CD14-positive monocyte (primary cell): ENCODE data around the gene NFYC. TPM values are rescaled to one million over a fixed set of nuclear protein-coding genes. Genes with fewer than 3 reads are reported as not detected.

ENCODE experiments used
- DNase-seq, 3 donors: peaks; one replicate each; pipeline ENCODE4 v3.0.0-alpha.2; 2011 to 2022
- H2AFZ ChIP-seq: 2 replicates; pipeline ENCODE4 v1.6.0; 2012; ENCODE audit warnings: mild to moderate bottlenecking, low read depth, low read length, inconsistent platforms; ENCODE audit not compliant: insufficient read depth, poor library complexity, severe bottlenecking
- H3K27ac ChIP-seq, 2 donors: 1 replicate in 1 of 2; 2 replicates in 1 of 2; pipeline ENCODE4 v1.5.1; 2012 to 2013; ENCODE audit warnings: low read length in 2 of 2, control low read depth in 1 of 2, inconsistent platforms in 1 of 2, low read depth in 1 of 2, mild to moderate bottlenecking in 1 of 2
- H3K27me3 ChIP-seq, 2 donors: one replicate each; pipeline versions ENCODE4 v1.6.0 to v1.6.1; 2011 to 2013; ENCODE audit warnings: low read length in 2 of 2; ENCODE audit not compliant: control insufficient read depth in 2 of 2, insufficient read depth in 2 of 2
- H3K36me3 ChIP-seq, 2 donors: replicated peaks in 1 of 2; 1 replicate in 1 of 2; 2 replicates in 1 of 2; pipeline versions ENCODE4 v1.5.1 to v1.6.1; 2012 to 2013; ENCODE audit warnings: low read length in 2 of 2, control low read depth in 1 of 2, inconsistent platforms in 1 of 2, mild to moderate bottlenecking in 1 of 2; ENCODE audit not compliant: insufficient read depth in 2 of 2, control insufficient read depth in 1 of 2
- H3K4me1 ChIP-seq, 2 donors: 1 replicate in 1 of 2; 2 replicates in 1 of 2; pipeline versions ENCODE4 v1.5.1 to v1.6.1; 2012 to 2013; ENCODE audit warnings: low read length in 2 of 2, control low read depth in 1 of 2, inconsistent platforms in 1 of 2, mild to moderate bottlenecking in 1 of 2, moderate library complexity in 1 of 2; ENCODE audit not compliant: insufficient read depth in 2 of 2, control insufficient read depth in 1 of 2
- H3K4me2 ChIP-seq: replicated peaks from 2 replicates; pipeline ENCODE3; 2012; ENCODE audit warnings: low read length, moderate library complexity, mild to moderate bottlenecking; ENCODE audit not compliant: poor library complexity, severe bottlenecking; ENCODE audit errors: extremely low read depth
- H3K4me3 ChIP-seq, 3 experiments: fragments of 200-600 bp in 1 of 3; sonication (generic) in 1 of 3; replicated peaks in 1 of 3; 1 replicate in 2 of 3; 2 replicates in 1 of 3; pipeline ENCODE4 v1.5.1; 2011 to 2013; ENCODE audit warnings: low read length in 3 of 3, mild to moderate bottlenecking in 3 of 3, control low read depth in 2 of 3, low read depth in 2 of 3, inconsistent platforms in 1 of 3, moderate library complexity in 1 of 3
- H3K79me2 ChIP-seq: 2 replicates; pipeline ENCODE4 v1.6.0; 2012; ENCODE audit warnings: mild to moderate bottlenecking, control low read depth, inconsistent platforms, low read length, moderate library complexity; ENCODE audit not compliant: insufficient read depth
- H3K9ac ChIP-seq: 2 replicates; pipeline ENCODE4 v1.6.0; 2017; ENCODE audit warnings: low read length, mild to moderate bottlenecking; ENCODE audit not compliant: insufficient read depth, poor library complexity, severe bottlenecking
- H3K9me3 ChIP-seq, 2 donors: replicated peaks in 1 of 2; 1 replicate in 1 of 2; 2 replicates in 1 of 2; pipeline versions ENCODE4 v1.5.1 to v1.6.1; 2012 to 2013; ENCODE audit warnings: low read length in 2 of 2, control low read depth in 1 of 2; ENCODE audit not compliant: control insufficient read depth in 1 of 2, insufficient read depth in 1 of 2
- H4K20me1 ChIP-seq: 2 replicates; pipeline ENCODE4 v1.6.0; 2012; ENCODE audit warnings: mild to moderate bottlenecking, low read length, control low read depth, moderate library complexity; ENCODE audit not compliant: insufficient read depth
- H3K27ac Mint-ChIP-seq, 7 donors: one replicate each; pipeline ENCODE4 v1.8.0; 2020; ENCODE audit warnings: mild to moderate bottlenecking in 7 of 7, mixed read lengths in 7 of 7, moderate library complexity in 6 of 7, inconsistent platforms in 2 of 7
- H3K27me3 Mint-ChIP-seq, 3 donors: one replicate each; pipeline ENCODE4 v1.8.0; 2021 to 2022; ENCODE audit warnings: low read depth in 3 of 3, mild to moderate bottlenecking in 3 of 3, mixed read lengths in 3 of 3, moderate library complexity in 3 of 3, inconsistent platforms in 1 of 3
- H3K36me3 Mint-ChIP-seq, 2 donors: one replicate each; pipeline ENCODE4 v1.8.0; 2020; ENCODE audit warnings: mixed read lengths in 2 of 2, inconsistent platforms in 1 of 2, mild to moderate bottlenecking in 1 of 2
- H3K4me1 Mint-ChIP-seq: one replicate; pipeline ENCODE4 v1.8.0; 2020; ENCODE audit warnings: mild to moderate bottlenecking, mixed read lengths
- H3K4me3 Mint-ChIP-seq, 2 donors: one replicate each; pipeline ENCODE4 v1.8.0; 2020; ENCODE audit warnings: mild to moderate bottlenecking in 2 of 2, mixed read lengths in 2 of 2, moderate library complexity in 1 of 2
- H3K9me3 Mint-ChIP-seq, 7 donors: one replicate each; pipeline ENCODE4 v1.8.0; 2020 to 2022; ENCODE audit warnings: mixed read lengths in 7 of 7, mild to moderate bottlenecking in 6 of 7, moderate library complexity in 6 of 7, inconsistent platforms in 2 of 7
- CTCF ChIP-seq: fragments of 200-600 bp; IDR thresholded peaks from one replicate; pipeline ENCODE4 v1.8.0; 2022; ENCODE audit warnings: antibody characterized with exemption, mild to moderate bottlenecking
- WGBS: methylation state at CpG from one replicate; pipeline ENCODE4 v1.1.5; 2013; ENCODE audit warnings: missing lambda C conversion rate; ENCODE audit not compliant: insufficient coverage; 5-methylcytosine and 5-hydroxymethylcytosine counted together
- intact Hi-C, 2 donors: fragments of 100-400 bp; cut with micrococcal nuclease; formaldehyde crosslinking; loops; one replicate each; pipeline versions ENCODE4 v1.15.0 to v1.15.1; 2023
- polyA plus RNA-seq, 3 donors: library from polyadenylated mRNA; depleted of rRNA in 1 of 3; unstranded in 2 of 3; stranded (reverse) in 1 of 3; fragments of 300-500 nt in 2 of 3; fragments of >200 nt in 1 of 3; fragmentation: Illumina TruSeq in 2 of 3; gene quantifications; 1 replicate in 2 of 3; 2 replicates in 1 of 3; pipeline ENCODE4 v1.2.3, GENCODE V29; 2012 to 2021

NFYC gene
- polyA plus RNA-seq, 3 donors = 61.2 to 142 (median 68.2) TPM

GRCh38 chr1:40694353-40694874 lies 2.9 kb downstream of the NFYC start:
- Mint-ChIP-seq H3K4me1 (peaks cover 62% of the 10 kb centered on the region), H3K36me3 (peaks cover 15 to 23% of the 10 kb centered on the region in 2 donors), H3K4me3 (no peak overlapping the region), H3K27ac (peak overlapping the region in 2 of 7 donors; percentile 2 to 3), H3K9me3 (peaks cover 0 to 3% (median 2%) of the 10 kb centered on the region in 7 donors), H3K27me3 (no peaks in the 10 kb centered on the region)
- H3K4me2 ChIP-seq = no peak overlapping the region
- no peak overlapping the region for H3K9ac ChIP-seq
- DNase-seq = no peak
- H3K4me3 ChIP-seq = no peak overlapping the region
- H4K20me1 ChIP-seq = peaks cover 69% of the 10 kb centered on the region
- TF ChIP-seq CTCF = no peak
- no peaks in the 10 kb centered on the region for H3K9me3 ChIP-seq
- H3K27ac ChIP-seq = peak overlapping the region in 1 of 2 donors; percentile 99
- WGBS = no CpG with 5 or more reads among the region's 2 CpGs
- intact Hi-C loops = no loop called here
- H3K4me1 ChIP-seq = peaks cover 35 to 39% of the 10 kb centered on the region in 2 donors
- no peak overlapping the region for H2AFZ ChIP-seq
- H3K27me3 ChIP-seq = no peaks in the 10 kb centered on the region
- H3K36me3 ChIP-seq = peaks cover 0 to 16% of the 10 kb centered on the region in 2 donors
- H3K79me2 ChIP-seq = peaks cover 98% of the 10 kb centered on the region

- intact Hi-C loops = no loop called here
- no peak overlapping the region for H2AFZ ChIP-seq
- peaks cover 0 to 16% of the 10 kb centered on the region in 2 donors for H3K36me3 ChIP-seq
- peak overlapping the region in 4 of 7 donors; percentile 30 to 83 (median 67) for H3K27ac Mint-ChIP-seq
- peak overlapping the region in 1 of 2 donors; percentile 30 for H3K27ac ChIP-seq
- peaks cover 98% of the 10 kb centered on the region for H3K79me2 ChIP-seq
- H3K4me2 ChIP-seq = no peak overlapping the region
- H3K27me3 ChIP-seq = no peaks in the 10 kb centered on the region
- H3K9me3 ChIP-seq = no peaks in the 10 kb centered on the region
- H3K27me3 Mint-ChIP-seq = no peaks in the 10 kb centered on the region
- DNase-seq = no peak
- H3K9me3 Mint-ChIP-seq = peaks cover 0 to 3% (median 2%) of the 10 kb centered on the region in 7 donors
- peaks cover 33% of the 10 kb centered on the region in 2 donors for H3K4me1 ChIP-seq
- peaks cover 80% of the 10 kb centered on the region for H4K20me1 ChIP-seq
- no peak overlapping the region for H3K4me3 ChIP-seq
- H3K9ac ChIP-seq = no peak overlapping the region
- no peak overlapping the region for H3K4me3 Mint-ChIP-seq
- no peak for TF ChIP-seq CTCF
- peaks cover 59% of the 10 kb centered on the region for H3K4me1 Mint-ChIP-seq
- 97% methylated on average over 4 of the region's 4 CpGs for WGBS
- peaks cover 15 to 23% of the 10 kb centered on the region in 2 donors for H3K36me3 Mint-ChIP-seq
Measured at GRCh38 chr1:40696294-40696693, 4.8 kb downstream of the NFYC start.
